ENCODE measurements around the gene JAZF1.

JAZF1 gene

DNA sequence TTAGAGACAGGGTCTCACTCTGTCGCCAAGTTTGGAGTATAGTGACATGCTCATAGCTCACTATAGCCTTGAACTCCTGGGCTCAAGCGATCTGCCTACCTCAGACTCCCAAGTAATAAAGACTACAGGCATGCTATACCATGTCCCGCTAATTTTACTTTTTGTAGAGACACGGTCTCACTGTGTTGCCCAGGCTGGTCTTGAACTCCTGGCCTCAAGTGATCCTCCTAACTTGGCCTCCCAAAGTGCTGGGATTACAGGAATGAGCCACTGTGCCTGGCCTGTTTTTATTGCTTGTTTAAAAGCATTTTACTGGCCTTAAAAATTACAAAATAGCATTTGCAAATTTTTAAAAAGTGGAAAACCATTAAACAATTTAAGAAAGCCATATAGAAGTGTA, 135.0 kb downstream of the JAZF1 start:
- TF ChIP-seq, protein P1, sequence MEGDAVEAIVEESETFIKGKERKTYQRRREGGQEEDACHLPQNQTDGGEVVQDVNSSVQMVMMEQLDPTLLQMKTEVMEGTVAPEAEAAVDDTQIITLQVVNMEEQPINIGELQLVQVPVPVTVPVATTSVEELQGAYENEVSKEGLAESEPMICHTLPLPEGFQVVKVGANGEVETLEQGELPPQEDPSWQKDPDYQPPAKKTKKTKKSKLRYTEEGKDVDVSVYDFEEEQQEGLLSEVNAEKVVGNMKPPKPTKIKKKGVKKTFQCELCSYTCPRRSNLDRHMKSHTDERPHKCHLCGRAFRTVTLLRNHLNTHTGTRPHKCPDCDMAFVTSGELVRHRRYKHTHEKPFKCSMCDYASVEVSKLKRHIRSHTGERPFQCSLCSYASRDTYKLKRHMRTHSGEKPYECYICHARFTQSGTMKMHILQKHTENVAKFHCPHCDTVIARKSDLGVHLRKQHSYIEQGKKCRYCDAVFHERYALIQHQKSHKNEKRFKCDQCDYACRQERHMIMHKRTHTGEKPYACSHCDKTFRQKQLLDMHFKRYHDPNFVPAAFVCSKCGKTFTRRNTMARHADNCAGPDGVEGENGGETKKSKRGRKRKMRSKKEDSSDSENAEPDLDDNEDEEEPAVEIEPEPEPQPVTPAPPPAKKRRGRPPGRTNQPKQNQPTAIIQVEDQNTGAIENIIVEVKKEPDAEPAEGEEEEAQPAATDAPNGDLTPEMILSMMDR (IDR thresholded peaks at IDR 0.05; ENCODE audit: insufficient read depth, missing control alignments), result no peak
- DNase-seq (ENCODE audit: insufficient read length, low spot score) (no peak), FAIRE-seq (no peak)

DNA sequence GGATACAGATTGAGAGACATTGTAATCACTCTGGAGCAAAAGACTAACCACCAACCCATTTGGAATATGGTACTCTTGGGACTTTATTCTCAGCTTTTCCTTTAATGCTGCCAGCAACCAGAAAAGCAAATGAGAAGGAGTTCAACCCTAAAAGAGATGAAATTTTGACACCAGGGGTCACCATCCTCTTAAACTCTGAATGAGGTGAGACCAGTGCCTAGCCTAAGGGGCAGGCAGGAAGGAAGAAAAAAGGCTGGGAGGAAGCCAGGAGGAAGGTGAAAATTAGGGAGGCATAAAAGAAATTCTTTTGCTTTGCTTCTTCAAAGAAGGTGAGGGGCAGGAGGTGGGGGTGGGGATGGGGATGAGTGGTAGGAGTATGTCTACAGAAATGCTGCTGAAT, 135.8 kb downstream of the JAZF1 start:
- DNase-seq (ENCODE audit: insufficient read length, low spot score), result no peak
- no peak for FAIRE-seq
- TF ChIP-seq, protein P1 (IDR thresholded peaks at IDR 0.05; ENCODE audit: insufficient read depth, missing control alignments), result no peak

DNA sequence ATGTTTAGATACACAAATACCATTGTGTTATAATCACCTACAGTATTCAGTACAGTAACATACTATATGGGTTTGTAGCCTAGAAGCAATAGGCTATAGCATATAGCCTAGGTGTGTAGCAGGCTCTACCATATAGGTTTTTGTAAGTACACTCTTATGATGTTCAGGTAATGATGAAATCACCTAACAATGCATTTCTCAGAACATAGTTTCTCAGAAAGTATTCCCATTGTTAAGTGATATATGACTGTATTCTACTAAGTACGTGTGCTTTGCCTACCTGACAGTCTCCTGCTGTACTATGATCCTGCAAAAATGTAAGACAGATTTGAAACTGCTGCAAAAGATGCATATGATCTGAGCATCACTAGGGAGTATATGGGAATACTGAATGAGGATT, 137.9 kb downstream of the JAZF1 start:
- peak; percentile 38 for FAIRE-seq
- TF ChIP-seq, protein P1 (IDR thresholded peaks at IDR 0.05; ENCODE audit: insufficient read depth, missing control alignments), result no peak

DNA sequence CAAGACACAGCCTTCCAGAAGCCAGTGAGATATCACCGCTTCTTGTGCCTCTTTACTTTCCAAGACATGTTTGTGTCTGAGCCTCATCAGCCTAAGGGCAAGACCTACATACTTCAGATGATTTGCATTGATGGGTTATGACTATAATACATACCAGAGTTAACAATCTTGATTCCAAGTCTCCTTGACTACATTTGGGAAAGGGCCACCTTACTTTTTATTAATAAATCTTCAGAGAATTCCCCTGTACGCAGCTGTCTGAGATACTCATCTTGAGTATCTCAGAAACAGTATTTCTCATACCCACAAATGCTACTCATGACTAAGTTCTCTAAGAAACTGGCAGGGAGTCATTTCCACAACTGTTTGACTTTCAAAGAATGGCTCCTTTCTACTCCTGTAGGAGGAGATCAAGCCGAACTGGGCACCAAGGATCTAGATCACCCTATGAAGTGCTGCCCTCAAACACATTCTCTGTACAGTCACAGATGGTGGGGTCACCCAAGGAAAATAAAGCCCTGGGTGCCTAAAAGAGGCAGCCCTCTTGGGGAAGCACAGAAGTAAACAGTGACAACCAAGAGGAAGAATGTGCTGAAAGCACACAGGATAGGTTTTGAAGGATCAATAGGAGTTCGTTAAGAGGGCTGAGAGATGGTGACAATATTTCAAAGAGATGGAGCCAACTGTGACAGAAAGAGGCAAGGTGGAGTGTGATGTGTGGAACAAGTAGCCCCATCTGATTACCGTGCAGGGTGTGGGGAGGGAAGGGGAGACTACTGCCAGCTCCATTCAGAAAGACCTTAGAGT, 138.9 kb downstream of the JAZF1 start:
- TF ChIP-seq, protein P1 (IDR thresholded peaks at IDR 0.05; ENCODE audit: insufficient read depth, missing control alignments), result no peak
- DNase-seq (ENCODE audit: insufficient read length, low spot score) (no peak), FAIRE-seq (no peak)

More for the DNA sequence above, 137.9 kb downstream of the JAZF1 start:
- DNase-seq (ENCODE audit: insufficient read length, low spot score), result no peak

DNA sequence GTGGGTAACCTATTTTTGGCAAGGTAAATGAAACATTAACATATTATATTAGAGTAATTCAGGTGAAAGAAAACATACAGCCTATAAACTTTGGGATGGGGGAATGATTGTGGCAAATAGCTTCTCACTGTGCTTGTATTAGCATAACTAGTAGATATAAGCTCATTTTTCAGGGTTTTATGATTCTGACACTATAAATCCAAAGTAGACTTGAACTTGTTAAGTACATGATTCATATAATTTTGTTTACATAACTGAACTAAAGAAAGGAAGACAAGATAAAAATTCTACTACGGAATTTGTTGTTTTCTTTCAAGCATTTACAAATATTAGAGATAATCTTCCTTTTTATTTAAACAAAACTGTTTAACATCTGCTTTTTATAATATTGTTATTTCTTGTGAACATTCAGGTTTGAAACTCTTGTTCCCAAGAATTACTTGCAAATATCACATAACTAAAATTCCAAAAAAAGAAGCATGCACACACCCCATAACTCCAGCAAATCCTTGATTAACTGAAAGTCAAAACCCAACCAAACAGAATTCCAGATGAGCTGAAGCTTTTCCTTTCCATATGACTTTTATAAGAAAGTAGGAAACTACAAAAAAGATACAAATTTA, 142.3 kb downstream of the JAZF1 start:
- TF ChIP-seq, protein P1 (IDR thresholded peaks at IDR 0.05; ENCODE audit: insufficient read depth, missing control alignments), result no peak
- FAIRE-seq (no peak), DNase-seq (ENCODE audit: insufficient read length, low spot score) (no peak)

DNA sequence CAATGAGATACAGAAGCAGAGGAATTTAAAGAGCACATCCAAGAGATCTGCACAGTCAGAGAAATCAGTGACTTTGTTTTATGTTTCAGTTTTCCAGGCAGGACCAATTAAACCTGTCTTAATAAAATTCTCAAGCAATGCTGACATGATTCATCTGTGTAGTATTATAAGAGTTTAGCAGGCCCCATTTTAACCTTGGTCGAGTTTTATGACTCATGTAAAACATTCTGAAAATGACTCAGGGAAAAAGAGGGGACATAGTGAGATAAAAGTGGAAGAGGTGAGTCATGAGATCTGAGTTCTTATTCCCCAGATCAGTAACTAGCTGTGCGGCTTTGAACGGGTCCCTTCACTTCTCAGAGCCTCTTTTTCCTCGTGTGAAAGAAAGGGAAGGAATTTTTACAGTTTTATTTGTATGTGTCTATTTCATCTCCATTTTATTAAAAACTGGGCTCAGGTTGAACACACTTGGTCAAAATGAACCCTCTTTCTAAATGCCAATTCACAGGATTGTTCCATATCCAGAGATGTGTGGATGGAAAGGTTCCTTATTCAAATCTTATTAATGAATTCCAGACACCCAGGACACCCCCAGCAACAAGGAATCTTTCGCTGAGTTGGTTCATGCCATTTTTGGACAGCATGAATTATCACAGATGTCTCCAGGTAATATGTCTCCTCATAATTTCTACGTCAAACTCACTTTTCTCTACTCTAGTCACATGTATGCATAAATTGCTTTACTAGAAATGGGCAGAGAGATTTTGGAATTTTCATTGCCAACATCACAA, 143.2 kb downstream of the JAZF1 start:
- no peak for DNase-seq (ENCODE audit: insufficient read length, low spot score)
- TF ChIP-seq, protein P1 (IDR thresholded peaks at IDR 0.05; ENCODE audit: insufficient read depth, missing control alignments), result no peak
- FAIRE-seq, result no peak
